PC-9 (cell line): ENCODE data around the gene ADGRL3.

ENCODE experiments used
- EZH2 ChIP-seq: fragments of 200-600 bp; sonication (generic); IDR thresholded peaks from 2 replicates; pipeline ENCODE4 v1.8.0; 2017; ENCODE audit warnings: antibody characterized with exemption, low read depth
- TF ChIP-seq, protein P1 (sequence below): fragments of 200-600 bp; sonication (generic); conservative IDR thresholded peaks from 2 replicates; pipeline ENCODE4 v1.6.1; 2017; ENCODE audit warnings: mixed run types, antibody characterized with exemption, mild to moderate bottlenecking, moderate library complexity

DNA sequence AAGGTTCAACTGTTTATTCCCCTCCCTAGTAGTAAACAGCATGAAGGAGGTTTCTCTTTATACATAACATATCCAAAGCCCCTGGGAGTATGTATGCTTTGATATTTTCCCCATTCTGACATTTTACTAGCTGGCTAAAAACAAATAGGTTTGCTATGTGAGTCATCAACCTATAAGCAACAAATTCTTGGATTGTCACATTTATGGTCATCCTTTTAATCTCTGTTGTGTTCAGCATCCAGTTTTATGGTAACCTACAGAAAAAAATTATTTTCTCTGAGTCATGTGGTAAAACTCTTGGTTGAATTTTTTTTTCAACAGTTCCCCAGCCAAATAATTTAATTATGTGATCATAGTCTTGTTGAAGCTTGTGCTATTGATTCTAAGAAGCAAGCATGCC, 734.1 kb downstream of the ADGRL3 start:
- TF ChIP-seq, protein P1, sequence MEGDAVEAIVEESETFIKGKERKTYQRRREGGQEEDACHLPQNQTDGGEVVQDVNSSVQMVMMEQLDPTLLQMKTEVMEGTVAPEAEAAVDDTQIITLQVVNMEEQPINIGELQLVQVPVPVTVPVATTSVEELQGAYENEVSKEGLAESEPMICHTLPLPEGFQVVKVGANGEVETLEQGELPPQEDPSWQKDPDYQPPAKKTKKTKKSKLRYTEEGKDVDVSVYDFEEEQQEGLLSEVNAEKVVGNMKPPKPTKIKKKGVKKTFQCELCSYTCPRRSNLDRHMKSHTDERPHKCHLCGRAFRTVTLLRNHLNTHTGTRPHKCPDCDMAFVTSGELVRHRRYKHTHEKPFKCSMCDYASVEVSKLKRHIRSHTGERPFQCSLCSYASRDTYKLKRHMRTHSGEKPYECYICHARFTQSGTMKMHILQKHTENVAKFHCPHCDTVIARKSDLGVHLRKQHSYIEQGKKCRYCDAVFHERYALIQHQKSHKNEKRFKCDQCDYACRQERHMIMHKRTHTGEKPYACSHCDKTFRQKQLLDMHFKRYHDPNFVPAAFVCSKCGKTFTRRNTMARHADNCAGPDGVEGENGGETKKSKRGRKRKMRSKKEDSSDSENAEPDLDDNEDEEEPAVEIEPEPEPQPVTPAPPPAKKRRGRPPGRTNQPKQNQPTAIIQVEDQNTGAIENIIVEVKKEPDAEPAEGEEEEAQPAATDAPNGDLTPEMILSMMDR, result no peak
- no peak for TF ChIP-seq EZH2
